ENCODE data around the gene EOGT.
A peak's percentile ranks its signal among the peaks of the same experiment; 100 is the strongest.

The EOGT gene

DNA sequence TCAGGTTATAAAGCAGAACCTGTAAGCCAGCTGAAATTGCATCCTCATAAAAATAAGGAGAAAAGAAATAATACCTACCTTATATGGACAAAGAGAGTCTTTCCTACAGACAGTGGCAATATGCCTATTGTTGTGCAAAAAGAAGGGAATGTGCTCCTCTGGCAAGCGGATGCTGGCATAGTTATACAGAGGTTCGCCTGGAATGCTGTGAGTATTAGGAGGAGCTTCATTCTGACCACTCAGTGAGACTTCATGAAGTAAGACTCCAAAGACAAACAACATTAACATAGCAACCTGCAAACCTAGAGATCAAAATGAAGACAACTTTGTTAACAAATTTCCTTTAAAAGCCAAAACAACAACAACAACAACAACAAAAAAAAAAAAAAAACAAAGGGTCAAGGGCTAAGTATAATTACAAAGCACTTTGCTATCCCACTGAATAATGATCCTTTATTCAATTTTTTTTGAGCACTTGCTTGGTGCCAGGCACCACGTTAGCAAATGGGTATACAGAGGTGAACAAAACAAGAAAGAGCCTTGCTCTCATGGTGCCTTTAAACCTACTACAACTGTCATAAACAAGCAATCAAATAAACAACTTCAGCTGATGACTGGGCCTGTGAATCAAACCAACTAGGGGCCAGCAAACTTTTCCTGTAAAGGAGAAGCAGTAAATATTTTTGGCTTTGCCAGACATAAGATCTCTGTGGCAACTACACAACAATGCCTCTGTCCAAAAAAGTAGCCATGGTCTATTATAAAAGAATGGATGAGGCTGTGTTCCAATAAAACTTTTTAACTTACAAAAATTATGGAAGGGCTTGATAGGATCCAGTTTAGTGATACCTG lies 3.7 kb downstream of the EOGT start:
- no peak for DNase-seq (ENCODE audit: low read depth, low spot score)

DNA sequence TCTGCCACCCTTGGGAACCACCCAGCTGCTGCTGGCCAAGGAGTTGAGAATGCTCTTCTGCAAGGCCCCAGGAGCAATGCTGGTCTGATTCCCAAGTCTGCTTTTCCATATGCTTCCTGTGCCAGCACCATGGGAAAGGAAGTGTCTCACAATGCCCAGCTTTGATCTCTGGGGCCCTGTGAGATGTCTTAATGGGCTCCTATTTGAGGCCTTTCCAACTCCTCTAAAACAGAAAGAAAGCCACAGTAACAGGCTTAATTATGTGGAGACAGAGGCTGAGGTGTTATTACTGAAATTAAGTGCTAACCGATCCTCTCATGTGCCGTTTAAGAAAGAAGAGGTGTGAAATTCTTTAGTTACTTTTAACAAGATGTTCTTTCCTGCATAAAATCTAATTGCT lies 4.5 kb downstream of the EOGT start:
- DNase-seq (ENCODE audit: low read depth, low spot score), result no peak

DNA sequence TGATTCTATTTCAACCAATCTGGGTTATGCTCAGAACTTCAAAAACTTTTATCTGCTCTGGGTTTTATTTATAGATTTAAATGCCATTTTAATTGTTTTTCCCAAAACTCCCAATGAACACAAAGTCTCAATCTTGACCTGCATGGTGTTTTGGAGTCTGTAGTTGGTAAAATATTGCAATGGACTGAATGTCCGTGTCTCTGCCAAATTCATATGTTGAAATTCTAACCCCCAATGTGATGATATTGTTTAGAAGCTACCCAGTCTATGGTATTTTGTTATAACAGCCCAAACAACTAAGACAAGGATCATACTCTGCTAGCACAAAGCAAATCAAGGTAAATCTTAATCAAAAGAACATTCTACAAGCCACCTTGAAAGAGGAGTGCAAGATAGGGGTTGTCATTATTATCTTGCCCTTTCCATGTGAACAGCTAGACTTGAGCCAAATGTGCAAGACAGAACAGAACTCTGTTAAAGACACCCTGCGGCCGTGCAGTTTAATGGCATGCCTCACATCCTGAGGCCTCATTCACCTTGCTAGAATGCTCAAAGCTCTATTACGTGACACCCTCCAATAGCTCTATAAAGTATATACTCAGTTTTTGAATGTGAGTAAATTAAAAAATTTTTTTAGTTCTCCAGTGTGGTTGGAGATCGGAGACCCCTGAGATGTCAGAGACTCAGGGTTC lies 7.5 kb downstream of the EOGT start:
- DNase-seq (ENCODE audit: low read depth, low spot score), result no peak

DNA sequence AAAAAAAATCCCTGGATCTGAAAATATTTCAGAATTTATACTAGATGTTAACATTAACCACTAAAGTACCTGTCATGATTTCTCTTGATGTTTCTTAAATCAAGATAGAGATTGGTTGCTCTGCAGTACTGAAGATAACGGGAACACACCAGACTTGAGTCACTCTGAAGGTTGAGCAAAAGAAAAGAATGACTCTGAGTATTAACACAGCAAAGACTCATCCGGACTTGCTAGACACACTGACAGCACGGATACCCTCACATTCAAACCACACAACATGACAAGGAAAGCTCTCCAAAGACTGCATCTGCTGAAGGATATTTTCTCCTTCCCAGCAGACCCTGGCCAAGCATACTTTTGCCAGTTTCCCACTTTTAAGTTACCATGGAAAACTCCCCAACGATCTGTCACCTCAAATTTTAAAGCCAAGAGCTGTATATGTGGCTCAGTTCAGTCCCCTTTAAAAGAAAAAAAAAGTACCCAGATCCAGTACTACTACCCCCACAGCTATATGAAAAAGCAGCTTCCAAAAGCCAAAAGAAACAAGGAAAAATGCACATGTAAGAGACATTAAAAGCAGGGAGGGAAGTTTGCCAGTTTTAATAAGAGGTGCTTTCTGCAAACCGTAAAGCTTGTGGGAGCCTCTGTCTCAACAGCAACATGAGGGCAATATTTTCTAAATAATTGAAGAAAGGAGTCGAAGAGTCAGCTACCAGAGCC lies 8.3 kb downstream of the EOGT start:
- no peak for DNase-seq (ENCODE audit: low read depth, low spot score)

DNA sequence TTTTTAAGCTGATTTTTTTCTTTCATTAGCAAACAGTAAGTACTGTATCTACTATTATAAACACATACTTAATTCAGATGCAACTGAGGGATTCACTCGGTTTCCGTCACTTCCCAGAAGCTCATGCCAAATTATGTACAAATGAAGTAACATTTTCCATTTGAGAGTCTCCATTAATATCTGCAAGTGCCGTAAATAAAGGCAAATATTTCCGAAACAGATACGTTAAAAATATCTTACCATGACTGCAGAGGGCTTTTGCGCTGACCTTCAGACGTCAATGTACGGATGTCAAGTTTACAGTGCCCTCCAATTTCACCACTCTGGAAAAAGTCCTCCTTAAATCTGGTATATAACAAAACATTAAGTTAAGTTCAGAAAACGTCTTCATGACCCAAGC lies 9.3 kb downstream of the EOGT start:
- no peak for DNase-seq (ENCODE audit: low read depth, low spot score)

DNA sequence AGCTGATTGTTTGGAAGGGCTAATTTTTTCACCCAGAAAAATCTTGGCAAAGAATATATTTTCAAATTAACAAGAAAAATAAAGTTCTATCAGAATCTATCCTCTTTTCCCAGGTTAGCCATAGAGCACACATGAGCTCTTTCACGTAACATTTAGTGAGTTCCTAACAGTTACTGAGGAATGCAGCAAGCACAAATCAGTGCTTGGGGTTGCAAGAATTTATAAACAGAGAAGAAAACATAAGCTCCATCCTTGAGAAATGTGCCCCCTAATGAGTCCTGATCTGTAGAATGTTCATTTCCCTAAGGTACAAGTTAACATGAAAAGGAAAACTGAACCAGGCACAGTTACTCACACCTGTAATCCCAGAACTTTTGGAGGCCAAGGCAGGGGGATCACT lies 13.9 kb downstream of the EOGT start:
- DNase-seq (ENCODE audit: low read depth, low spot score), result no peak

DNA sequence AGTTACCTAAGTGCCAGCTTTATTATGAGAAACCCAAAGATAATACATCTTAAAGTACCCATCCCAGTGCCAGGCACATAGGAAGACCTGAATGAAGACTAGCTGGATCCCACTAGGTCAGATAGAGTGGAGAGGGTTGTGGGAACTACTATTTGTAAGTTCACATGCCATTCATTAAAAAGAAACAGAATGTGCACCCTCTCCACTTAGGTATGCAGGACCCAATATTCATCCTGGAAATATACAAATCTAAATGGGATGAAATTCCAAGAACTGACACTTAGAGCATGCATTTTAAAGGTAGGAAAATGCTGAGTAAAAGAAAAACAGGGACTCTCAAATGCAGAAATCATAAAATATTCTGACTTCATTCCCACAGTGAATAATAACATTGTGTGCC lies 14.3 kb downstream of the EOGT start:
- no peak for DNase-seq (ENCODE audit: low read depth, low spot score)

DNA sequence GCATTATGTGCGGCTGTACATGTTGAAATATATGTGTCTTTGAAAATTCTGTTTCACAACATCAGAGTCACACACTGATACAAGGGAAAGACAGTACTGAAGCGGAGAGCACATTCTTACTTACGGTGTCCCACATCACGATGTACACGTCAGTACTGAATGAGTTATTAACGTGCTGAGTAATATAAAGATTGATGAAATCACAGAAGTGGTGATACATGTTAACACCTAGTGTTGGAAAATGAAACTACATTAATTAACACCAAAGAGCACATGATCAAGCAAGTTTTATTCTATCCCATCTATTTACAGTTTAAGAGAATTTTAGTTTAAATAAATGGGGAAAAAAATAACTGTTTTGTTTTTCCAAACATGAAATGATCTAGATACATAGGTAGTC lies 15.6 kb downstream of the EOGT start:
- DNase-seq (ENCODE audit: low read depth, low spot score), result no peak

DNA sequence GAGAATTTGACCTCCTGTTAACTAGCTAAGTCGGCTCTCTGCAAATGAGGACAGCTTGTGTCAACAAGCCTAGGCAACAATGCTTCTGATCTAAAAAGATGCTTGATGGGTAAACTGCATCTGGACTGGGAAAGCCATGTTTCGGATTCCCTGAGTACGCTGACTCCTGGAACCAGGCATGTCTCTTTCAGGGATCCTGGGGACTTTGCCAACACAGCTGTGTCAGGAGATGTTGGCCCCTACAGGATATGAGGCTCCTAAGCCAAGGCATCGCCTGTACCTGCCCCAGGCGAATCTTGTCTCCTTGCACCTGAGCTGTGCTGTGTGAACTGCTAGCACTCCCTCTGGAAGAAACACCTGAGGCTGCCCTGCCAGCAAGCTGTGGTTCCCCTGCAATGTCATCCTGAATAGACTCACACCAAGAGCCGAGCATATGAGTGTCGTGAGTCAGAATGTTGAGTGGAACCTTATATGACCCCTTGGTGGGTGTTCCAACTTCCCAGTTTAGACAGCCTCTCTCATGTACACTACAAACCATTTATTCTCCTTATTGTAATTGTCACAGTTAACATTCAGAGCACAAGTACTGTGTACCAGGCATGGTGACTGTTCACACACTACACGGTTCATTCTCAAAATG lies 17.0 kb downstream of the EOGT start:
- no peak for DNase-seq (ENCODE audit: low read depth, low spot score)

DNA sequence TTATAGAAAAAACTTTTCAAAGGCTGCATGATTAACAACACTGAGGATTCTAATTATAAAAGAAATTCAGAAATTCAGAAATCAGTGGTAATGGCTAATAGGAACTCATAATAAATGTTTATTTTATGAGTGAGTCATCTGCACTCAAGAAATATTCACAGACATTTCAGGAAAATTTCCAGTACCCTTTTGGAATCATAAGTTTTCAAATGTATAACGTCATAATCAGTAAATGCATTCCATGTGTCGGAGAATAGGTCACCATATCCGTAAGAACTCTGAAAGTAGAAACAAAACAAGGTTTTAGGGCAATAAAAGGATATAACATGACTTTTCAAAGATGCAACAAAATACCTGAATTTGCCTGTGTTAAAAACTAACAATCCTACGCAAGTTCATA lies 24.7 kb downstream of the EOGT start:
- DNase-seq (ENCODE audit: low read depth, low spot score), result no peak

DNA sequence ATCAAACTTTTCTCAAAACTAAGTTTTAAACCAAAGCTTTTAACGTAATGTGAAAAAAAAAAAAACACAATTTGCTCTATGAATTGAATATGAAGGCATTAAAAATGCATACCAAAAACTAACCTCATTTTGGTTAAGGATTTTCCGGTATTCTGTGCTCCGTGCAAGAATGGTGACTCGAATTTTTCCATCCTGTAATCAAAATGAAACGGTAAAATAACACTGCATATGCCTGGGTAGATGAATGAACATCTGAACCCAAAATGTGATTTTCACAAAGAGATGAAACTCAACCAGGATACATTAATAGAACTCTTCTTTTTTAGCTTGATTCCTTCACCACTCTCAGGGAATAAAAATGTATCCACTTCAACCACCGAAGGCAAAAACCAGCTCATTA lies 26.2 kb downstream of the EOGT start:
- DNase-seq (ENCODE audit: low read depth, low spot score), result no peak

DNA sequence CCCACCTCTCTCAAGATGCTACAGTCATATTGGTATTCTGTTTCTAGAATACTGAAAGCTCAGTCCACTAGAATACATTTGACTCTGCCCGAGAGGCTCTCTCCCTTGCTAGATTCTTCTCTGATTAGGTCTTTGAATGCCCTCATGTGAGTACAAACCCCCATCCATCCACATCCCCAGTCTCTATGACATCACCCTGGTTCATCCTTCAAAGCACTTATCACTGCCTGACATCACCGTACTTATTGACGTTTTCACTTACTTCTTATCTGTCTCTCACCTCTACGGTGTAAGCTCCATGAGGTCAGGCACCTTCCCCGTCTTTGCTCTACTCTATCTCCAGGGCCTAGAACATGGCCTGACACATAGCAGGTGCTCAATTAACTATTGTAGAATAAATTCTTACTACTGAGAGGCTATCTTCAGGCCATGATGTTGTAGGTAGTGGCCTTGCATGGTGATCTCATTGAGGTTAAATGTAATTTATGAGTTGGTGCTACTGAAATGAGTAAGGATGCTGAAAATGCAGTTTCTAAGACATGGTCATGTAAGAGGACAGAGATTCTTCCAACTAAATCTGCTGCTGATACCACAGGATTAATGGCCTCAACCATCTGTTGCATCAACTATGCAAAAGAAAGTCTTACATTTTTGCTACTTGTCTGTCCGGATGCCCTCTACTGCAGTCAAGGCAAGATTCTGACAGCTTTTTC lies 26.8 kb downstream of the EOGT start:
- DNase-seq (ENCODE audit: low read depth, low spot score), result no peak

DNA sequence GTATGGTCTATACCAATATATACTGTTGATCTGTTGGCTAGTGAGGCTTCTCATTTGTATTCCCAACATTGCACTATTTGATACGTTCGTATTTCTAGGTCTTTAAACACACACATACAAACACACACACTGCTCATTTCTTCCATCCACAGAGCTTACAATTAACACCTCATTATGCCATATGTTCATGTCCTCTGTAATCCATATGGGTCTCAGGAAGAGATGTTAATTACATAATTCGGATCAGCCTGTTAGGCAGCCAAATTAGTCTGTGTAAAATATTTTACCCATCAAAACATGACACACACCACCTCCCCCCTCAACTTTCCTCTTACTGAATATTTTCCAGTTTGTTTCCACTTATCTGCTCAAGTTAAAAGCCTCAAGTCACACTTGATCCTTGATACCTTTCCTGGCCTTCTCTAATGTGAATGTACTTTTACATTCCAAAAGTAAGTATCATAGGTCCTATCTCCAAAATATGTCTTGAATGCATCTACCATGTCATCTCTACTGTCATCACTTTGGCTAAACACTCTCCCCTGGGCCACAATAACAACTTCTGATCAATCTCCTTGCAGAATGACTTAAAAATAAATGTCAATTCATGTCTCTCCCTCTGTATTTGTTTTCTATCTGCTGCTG lies 28.2 kb downstream of the EOGT start:
- no peak for DNase-seq (ENCODE audit: low read depth, low spot score)

DNA sequence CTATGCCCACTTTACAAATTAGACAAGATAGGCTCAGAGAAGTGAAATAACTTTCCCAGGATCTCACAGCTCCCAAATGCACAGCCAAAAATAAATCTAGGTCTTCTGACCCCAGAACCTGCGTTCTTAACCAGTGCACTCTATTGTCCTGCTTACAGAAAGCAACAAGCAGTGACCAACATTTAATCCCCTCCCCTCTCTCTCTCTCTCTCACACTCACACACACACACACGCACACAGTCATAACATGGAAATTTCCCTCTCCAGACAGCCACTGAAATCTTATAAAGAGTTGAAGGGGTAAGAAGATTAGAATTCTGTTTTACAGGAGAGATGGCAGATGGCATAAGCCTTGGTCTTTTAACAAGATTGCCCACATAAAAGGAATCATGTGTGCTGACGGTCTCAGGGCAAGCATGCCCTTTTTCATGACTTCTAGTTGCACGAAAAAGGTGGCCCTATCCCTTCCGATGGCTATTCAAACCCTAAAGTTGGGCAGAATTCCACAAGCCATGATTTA lies 29.4 kb downstream of the EOGT start:
- no peak for DNase-seq (ENCODE audit: low read depth, low spot score)

DNA sequence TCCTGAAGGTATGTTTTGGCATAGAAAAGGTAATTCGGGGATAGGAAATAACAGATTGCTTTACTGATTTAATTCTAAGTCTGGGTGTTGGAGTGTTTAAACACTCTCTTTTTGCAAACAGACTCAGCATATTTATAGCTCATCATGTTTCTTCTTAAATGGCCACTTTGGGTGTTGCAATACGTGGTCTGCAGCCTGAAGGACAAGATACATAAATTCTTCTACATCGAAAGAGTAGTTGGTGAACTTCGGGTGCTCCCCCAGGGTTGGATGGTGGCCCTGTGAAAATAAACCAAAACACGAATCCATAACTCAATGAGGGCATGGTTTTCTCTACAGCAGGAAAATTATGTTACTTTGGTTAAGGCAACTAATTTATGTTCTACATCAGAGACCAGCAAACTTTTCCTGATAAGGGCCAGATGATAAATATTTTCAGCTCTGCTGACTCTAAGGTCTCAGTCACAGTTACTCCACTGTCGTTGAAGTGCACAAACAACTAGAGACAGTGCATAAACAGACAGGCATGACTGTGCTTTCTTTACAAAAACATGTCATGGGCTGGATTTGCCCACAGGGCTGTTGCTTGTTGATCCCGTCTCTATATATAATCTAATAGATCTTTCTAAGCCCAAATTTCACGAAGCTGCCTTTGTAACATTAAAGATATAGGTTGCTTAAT lies 35.9 kb downstream of the EOGT start:
- no peak for DNase-seq (ENCODE audit: low read depth, low spot score)

DNA sequence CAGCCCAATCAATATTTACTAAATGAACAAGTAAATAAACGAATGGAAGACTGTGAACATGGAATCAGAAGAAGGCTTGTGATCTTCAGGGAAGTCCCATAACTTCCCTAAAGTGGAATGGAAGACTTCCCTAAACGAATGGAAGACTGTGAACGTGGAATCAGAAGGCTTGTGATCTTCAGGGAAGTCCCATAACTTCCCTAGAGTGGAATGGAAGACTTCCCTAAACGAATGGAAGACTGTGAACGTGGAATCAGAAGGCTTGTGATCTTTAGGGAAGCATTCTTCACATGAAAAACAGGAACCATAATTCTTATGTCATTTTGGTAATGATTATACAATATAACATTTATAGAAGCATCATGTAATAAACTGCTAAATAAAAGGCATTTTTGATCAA lies 38.8 kb downstream of the EOGT start:
- DNase-seq (ENCODE audit: low read depth, low spot score), result no peak

DNA sequence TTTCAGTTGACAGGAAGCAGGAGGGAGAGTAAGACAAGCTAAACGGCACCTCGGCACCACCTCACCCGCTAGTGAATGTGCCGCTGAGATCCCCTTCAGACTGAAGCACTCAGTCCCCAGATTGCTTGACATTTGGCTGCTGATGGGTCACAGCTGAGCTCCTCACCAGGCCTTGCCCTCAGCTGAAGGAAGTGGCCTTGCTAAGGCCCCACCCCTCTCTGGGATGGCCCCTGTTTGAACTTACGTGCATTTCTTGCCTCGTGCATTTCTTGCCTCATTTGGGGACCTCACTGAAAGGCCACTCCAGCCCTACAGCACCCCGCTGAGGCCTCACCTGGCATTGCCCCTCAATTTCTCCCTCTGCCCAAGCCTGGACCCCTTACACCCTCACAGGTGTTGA lies 39.8 kb downstream of the EOGT start:
- DNase-seq (ENCODE audit: low read depth, low spot score), result no peak

DNA sequence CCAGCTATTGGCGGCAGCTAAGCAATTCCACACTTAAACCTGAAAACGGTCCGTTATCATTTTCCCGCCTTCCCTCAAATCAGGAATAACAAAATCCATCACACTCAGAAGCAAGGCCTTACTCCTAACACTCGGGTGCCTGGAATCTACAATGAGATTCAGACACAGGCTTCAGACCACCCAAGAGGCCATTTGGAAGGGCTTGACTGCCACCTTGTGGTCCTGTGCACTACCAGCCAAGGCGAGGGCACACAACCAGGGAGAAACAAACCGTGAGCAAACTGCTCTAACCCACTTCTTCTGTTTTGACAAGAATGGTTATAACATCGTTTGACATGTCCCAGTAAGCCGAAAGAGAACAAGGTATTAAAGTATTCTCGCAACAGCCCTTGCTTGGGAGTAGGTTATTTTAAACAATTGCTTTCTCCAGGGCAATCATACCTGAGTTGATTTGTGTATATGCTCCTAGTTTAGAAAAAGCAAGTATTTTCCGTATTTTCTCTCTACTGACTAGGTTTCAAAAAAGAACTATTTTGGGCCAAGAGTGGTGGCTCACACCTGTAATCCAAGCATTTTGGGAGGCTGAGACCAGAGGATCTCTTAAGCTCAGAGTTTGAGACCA lies 41.0 kb downstream of the EOGT start:
- DNase-seq (ENCODE audit: low read depth, low spot score), result peak; percentile 26

DNA sequence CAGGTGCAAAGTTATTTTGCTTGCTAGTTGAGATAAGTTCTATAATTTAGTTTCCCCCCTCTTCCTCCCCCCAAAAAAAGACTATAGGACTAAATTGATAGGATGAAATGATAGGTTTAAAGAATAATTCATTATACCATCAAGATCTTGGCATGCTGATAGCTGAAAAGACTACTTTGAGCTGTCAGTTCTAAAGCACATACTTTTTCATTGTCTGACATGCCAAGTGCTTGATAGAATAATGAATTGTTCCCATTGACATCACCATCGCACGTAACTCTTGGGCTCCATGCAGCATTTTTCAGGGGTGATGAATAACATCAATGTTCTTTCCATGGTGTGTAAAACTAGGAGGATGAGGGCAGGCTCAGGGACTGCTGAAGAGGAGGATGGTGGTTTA lies 48.8 kb downstream of the EOGT start:
- no peak for DNase-seq (ENCODE audit: low read depth, low spot score)

DNA sequence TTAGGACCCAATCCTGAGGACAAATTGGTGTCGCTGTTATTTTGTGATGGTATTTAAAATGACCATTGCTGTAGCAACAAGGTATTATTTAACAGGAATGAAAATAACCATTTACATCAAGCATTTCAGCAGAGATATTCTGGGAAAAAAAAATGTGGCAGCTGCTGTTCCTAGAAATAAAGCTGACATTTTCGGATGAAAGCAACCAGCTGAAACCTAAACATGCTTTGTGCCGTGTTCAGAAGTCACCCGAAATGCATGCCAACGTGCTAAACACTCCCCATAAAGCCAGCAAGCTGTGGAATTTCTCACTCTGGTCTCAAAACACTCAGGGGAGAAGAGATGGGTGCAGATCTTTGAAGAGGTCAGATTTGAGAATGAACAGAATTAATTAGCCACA lies 49.6 kb downstream of the EOGT start:
- no peak for DNase-seq (ENCODE audit: low read depth, low spot score)
